Liver (tissue), 9 donors: ENCODE measurements around the gene AK1. TPM values are rescaled to one million over a fixed set of nuclear protein-coding genes. Genes with fewer than 3 reads are reported as not detected.

ENCODE experiments used
- DNase-seq: peaks from one replicate; pipeline ENCODE4 v3.0.0-alpha.2; 2017; ENCODE audit warnings: low spot score
- H3K27ac ChIP-seq, 2 donors: one replicate each; pipeline ENCODE4 v1.7.0; 2013; ENCODE audit warnings: inconsistent platforms in 2 of 2, low read length in 2 of 2, control low read depth in 1 of 2, low read depth in 1 of 2, mild to moderate bottlenecking in 1 of 2
- H3K27me3 ChIP-seq, 4 donors: one replicate each; pipeline versions ENCODE4 v1.6.1 to v1.7.0; 2013; ENCODE audit warnings: low read length in 3 of 4, inconsistent platforms in 1 of 4, mild to moderate bottlenecking in 1 of 4, moderate library complexity in 1 of 4; ENCODE audit not compliant: control insufficient read depth in 4 of 4, insufficient read depth in 4 of 4
- H3K36me3 ChIP-seq, 4 donors: one replicate each; pipeline versions ENCODE4 v1.6.1 to v1.7.0; 2013; ENCODE audit warnings: low read length in 3 of 4, mild to moderate bottlenecking in 3 of 4, low read depth in 1 of 4, moderate library complexity in 1 of 4; ENCODE audit not compliant: control insufficient read depth in 4 of 4, insufficient read depth in 3 of 4
- H3K4me1 ChIP-seq, 4 donors: one replicate each; pipeline versions ENCODE4 v1.6.1 to v1.7.0; 2013; ENCODE audit warnings: low read length in 3 of 4, mild to moderate bottlenecking in 3 of 4, moderate library complexity in 1 of 4; ENCODE audit not compliant: control insufficient read depth in 4 of 4, insufficient read depth in 4 of 4
- H3K4me3 ChIP-seq, 3 donors: one replicate each; pipeline versions ENCODE4 v1.6.1 to v1.7.0; 2013; ENCODE audit warnings: low read length in 3 of 3, control low read depth in 1 of 3, low read depth in 1 of 3, mild to moderate bottlenecking in 1 of 3
- H3K9ac ChIP-seq, 2 donors: one replicate each; pipeline ENCODE4 v1.7.0; 2013; ENCODE audit warnings: low read length in 2 of 2, mild to moderate bottlenecking in 2 of 2, moderate library complexity in 2 of 2, control low read depth in 1 of 2, low read depth in 1 of 2
- H3K9me3 ChIP-seq, 4 donors: one replicate each; pipeline versions ENCODE4 v1.6.1 to v1.7.0; 2013; ENCODE audit warnings: low read length in 3 of 4; ENCODE audit not compliant: control insufficient read depth in 4 of 4
- EGR1 ChIP-seq, 2 donors: IDR thresholded peaks; 2 replicates each; pipeline ENCODE4 v1.6.1; 2016 to 2018; ENCODE audit warnings: antibody characterized with exemption in 2 of 2, low read depth in 2 of 2
- FOXA1 ChIP-seq: IDR thresholded peaks from 2 replicates; pipeline ENCODE4 v1.6.1; 2016; ENCODE audit warnings: antibody characterized with exemption
- FOXA2 ChIP-seq: IDR thresholded peaks from 2 replicates; pipeline ENCODE4 v1.6.1; 2016; ENCODE audit warnings: antibody characterized with exemption
- GABPA ChIP-seq, 2 donors: IDR thresholded peaks in 1 of 2; conservative IDR thresholded peaks in 1 of 2; 2 replicates each; pipeline ENCODE4 v1.6.1; 2016; ENCODE audit warnings: antibody characterized with exemption in 2 of 2, mild to moderate bottlenecking in 1 of 2, moderate library complexity in 1 of 2
- HNF4A ChIP-seq, 2 donors: conservative IDR thresholded peaks; 2 replicates each; pipeline ENCODE4 v1.6.1; 2016; ENCODE audit warnings: antibody characterized with exemption in 2 of 2, mild to moderate bottlenecking in 2 of 2
- HNF4G ChIP-seq: IDR thresholded peaks from 2 replicates; pipeline ENCODE4 v1.6.1; 2016; ENCODE audit warnings: antibody characterized with exemption
- JUND ChIP-seq, 2 donors: IDR thresholded peaks; 2 replicates each; pipeline ENCODE4 v1.6.1; 2016; ENCODE audit warnings: antibody characterized with exemption in 2 of 2
- NR2F2 ChIP-seq: IDR thresholded peaks from 2 replicates; pipeline ENCODE4 v1.6.1; 2016; ENCODE audit warnings: antibody characterized with exemption
- RAD21 ChIP-seq, 2 donors: IDR thresholded peaks; 2 replicates each; pipeline ENCODE4 v1.6.1; 2016; ENCODE audit warnings: antibody characterized with exemption in 2 of 2, mild to moderate bottlenecking in 2 of 2
- RXRA ChIP-seq, 2 donors: IDR thresholded peaks; 2 replicates each; pipeline ENCODE4 v1.6.1; 2017 to 2018; ENCODE audit warnings: antibody characterized with exemption in 2 of 2, mild to moderate bottlenecking in 1 of 2
- SP1 ChIP-seq: IDR thresholded peaks from 2 replicates; pipeline ENCODE4 v1.6.1; 2018; ENCODE audit warnings: antibody characterized with exemption, mild to moderate bottlenecking
- TAF1 ChIP-seq: conservative IDR thresholded peaks from 2 replicates; pipeline ENCODE4 v1.6.1; 2016; ENCODE audit warnings: antibody characterized with exemption, mild to moderate bottlenecking
- YY1 ChIP-seq: IDR thresholded peaks from 2 replicates; pipeline ENCODE4 v1.6.1; 2016; ENCODE audit warnings: antibody characterized with exemption, mild to moderate bottlenecking
- WGBS: extraction: QIAGEN DNeasy Blood & Tissue Kit; methylation state at CpG from one replicate; pipeline ENCODE4 v1.1.7; 2013; 5-methylcytosine and 5-hydroxymethylcytosine counted together
- polyA plus RNA-seq, 2 donors: library from polyadenylated mRNA; stranded (reverse) in 1 of 2; unstranded in 1 of 2; fragments of 200-250 nt in 1 of 2; fragments of >200 nt in 1 of 2; fragmentation: Nextera tagmentation in 1 of 2; extraction: Ambion mirVana in 1 of 2; gene quantifications; one replicate each; pipeline versions ENCODE4 v1.2.1 to v1.2.3, GENCODE V29; 2013 to 2015
- total RNA-seq, 2 donors: library from RNA; depleted of rRNA; stranded (reverse); fragments of >200 nt; gene quantifications; one replicate each; pipeline ENCODE4 v1.2.3, GENCODE V29; 2014
- TF ChIP-seq, protein P1 (sequence below): IDR thresholded peaks from 2 replicates; pipeline ENCODE4 v1.6.1; 2016; ENCODE audit warnings: antibody characterized with exemption
- TF ChIP-seq, protein P2 (sequence below): fragments of 150-350 bp; IDR thresholded peaks from 2 replicates; pipeline ENCODE4 v1.5.1; 2017; ENCODE audit warnings: improper control_type of control experiment, low read depth, low read length; ENCODE audit not compliant: missing input control
- TF ChIP-seq, protein P3 (sequence below): IDR thresholded peaks from 2 replicates; pipeline ENCODE4 v1.6.1; 2016; ENCODE audit warnings: antibody characterized with exemption
- TF ChIP-seq, protein P4 (sequence below): IDR thresholded peaks from 2 replicates; pipeline ENCODE4 v1.6.1; 2016; ENCODE audit warnings: antibody characterized with exemption, mild to moderate bottlenecking
- TF ChIP-seq, protein P5 (sequence below): IDR thresholded peaks from 2 replicates; pipeline ENCODE4 v1.6.1; 2016; ENCODE audit warnings: antibody characterized with exemption
- donor health status: healthy.
- donor health status: healthy.
- donor health status: healthy.
- donor health status: healthy.
- donor health status: healthy.

The AK1 gene
- total and polyA plus RNA-seq, 4 donors, result 10.6 to 78.3 (median 29.6) TPM

DNA sequence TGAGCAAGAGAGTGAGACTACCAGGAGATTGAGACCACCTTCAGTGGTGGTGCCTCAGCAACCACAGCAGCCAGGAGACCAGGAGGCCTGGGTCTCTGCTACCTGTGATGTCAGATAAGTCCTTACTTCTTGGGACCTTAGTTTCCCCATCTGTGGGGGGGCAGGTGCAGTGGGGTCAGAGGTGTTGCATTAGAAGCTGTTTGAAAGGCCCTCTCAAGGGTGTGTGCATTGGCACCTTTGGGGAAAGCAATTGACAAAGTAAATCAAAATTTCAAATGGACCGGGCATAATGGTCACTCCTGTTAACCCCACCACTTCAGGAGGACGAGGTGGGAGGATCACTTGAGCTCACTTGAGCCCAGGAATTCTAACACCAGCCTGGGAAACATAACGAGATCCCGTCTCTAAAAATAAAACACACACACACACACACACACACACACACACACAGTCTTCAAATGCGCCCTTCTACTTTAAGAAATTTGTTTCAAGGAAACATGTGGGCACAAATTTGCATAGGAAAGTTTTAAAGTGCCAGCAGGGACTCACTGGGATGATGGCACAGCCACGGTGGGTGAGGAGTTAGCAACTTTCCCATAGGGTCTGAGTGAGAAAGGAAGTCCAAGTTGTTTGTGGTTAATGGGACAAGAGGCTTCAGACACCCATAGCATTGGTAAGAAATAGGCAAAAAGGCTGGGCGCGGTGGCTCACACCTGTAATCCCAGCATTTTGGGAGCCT lies 1.3 kb upstream of the AK1 start (continued):
- TF ChIP-seq, protein P1, sequence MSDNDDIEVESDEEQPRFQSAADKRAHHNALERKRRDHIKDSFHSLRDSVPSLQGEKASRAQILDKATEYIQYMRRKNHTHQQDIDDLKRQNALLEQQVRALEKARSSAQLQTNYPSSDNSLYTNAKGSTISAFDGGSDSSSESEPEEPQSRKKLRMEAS, result no peak

DNA sequence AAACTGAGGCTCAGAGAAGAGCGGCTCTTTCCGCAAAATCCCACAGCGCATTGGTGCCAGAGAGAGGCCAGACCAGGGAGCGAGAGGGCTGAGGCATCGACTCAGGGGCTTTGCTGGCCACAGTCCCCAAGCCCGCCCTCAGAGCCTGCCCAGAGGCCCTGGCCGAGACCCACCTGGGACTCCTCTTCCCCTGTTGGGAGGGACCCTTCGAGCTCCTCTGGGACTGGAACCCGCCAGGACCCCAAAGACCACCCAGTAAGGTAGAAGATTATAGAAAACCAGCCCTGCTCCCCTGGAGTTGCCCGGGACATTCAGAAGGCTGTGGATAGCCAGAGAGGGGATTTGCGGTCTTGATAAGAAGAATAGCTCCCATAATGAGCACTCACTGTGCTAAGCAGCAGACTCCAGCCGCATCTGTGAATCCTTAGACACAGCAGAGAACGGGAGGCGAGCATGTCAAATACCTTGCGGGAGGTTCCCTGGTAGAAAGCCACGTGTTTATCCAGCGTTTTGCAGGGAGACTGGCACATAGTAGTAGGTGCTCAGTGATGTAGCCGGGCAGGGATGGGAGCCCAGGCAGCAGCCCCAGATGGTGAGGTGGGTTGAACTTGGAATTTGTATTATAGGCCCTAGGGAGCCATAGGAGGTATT lies 651 bp upstream of the AK1 start:
- peak overlapping the region in 1 of 2 donors; percentile 2 for H3K9ac ChIP-seq
- peak overlapping the region in 1 of 2 donors; percentile 35 for H3K27ac ChIP-seq
- H3K9me3 ChIP-seq, result no peaks in the 10 kb centered on the region
- TF ChIP-seq HNF4A (conservative IDR thresholded peaks at IDR 0.05) (no peak), YY1 (no peak), FOXA2 (no peak), RXRA (IDR thresholded peaks at IDR 0.05) (no peak), RAD21 (IDR thresholded peaks at IDR 0.05) (no peak), JUND (IDR thresholded peaks at IDR 0.05) (no peak), EGR1 (IDR thresholded peaks at IDR 0.05; ENCODE audit: low read depth in 2 of 2) (no peak), HNF4G (no peak), NR2F2 (no peak), SP1 (no peak), TAF1 (no peak), FOXA1 (no peak), GABPA (IDR thresholded peaks at IDR 0.05 in 1 of 2, conservative IDR thresholded peaks at IDR 0.05 in 1 of 2) (no peak)
- TF ChIP-seq, protein P2, sequence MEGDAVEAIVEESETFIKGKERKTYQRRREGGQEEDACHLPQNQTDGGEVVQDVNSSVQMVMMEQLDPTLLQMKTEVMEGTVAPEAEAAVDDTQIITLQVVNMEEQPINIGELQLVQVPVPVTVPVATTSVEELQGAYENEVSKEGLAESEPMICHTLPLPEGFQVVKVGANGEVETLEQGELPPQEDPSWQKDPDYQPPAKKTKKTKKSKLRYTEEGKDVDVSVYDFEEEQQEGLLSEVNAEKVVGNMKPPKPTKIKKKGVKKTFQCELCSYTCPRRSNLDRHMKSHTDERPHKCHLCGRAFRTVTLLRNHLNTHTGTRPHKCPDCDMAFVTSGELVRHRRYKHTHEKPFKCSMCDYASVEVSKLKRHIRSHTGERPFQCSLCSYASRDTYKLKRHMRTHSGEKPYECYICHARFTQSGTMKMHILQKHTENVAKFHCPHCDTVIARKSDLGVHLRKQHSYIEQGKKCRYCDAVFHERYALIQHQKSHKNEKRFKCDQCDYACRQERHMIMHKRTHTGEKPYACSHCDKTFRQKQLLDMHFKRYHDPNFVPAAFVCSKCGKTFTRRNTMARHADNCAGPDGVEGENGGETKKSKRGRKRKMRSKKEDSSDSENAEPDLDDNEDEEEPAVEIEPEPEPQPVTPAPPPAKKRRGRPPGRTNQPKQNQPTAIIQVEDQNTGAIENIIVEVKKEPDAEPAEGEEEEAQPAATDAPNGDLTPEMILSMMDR, result no peak
- TF ChIP-seq, protein P3, sequence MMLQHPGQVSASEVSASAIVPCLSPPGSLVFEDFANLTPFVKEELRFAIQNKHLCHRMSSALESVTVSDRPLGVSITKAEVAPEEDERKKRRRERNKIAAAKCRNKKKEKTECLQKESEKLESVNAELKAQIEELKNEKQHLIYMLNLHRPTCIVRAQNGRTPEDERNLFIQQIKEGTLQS, result no peak
- TF ChIP-seq, protein P1, result no peak
- TF ChIP-seq, protein P4, sequence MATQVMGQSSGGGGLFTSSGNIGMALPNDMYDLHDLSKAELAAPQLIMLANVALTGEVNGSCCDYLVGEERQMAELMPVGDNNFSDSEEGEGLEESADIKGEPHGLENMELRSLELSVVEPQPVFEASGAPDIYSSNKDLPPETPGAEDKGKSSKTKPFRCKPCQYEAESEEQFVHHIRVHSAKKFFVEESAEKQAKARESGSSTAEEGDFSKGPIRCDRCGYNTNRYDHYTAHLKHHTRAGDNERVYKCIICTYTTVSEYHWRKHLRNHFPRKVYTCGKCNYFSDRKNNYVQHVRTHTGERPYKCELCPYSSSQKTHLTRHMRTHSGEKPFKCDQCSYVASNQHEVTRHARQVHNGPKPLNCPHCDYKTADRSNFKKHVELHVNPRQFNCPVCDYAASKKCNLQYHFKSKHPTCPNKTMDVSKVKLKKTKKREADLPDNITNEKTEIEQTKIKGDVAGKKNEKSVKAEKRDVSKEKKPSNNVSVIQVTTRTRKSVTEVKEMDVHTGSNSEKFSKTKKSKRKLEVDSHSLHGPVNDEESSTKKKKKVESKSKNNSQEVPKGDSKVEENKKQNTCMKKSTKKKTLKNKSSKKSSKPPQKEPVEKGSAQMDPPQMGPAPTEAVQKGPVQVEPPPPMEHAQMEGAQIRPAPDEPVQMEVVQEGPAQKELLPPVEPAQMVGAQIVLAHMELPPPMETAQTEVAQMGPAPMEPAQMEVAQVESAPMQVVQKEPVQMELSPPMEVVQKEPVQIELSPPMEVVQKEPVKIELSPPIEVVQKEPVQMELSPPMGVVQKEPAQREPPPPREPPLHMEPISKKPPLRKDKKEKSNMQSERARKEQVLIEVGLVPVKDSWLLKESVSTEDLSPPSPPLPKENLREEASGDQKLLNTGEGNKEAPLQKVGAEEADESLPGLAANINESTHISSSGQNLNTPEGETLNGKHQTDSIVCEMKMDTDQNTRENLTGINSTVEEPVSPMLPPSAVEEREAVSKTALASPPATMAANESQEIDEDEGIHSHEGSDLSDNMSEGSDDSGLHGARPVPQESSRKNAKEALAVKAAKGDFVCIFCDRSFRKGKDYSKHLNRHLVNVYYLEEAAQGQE, result no peak
- TF ChIP-seq, protein P5, sequence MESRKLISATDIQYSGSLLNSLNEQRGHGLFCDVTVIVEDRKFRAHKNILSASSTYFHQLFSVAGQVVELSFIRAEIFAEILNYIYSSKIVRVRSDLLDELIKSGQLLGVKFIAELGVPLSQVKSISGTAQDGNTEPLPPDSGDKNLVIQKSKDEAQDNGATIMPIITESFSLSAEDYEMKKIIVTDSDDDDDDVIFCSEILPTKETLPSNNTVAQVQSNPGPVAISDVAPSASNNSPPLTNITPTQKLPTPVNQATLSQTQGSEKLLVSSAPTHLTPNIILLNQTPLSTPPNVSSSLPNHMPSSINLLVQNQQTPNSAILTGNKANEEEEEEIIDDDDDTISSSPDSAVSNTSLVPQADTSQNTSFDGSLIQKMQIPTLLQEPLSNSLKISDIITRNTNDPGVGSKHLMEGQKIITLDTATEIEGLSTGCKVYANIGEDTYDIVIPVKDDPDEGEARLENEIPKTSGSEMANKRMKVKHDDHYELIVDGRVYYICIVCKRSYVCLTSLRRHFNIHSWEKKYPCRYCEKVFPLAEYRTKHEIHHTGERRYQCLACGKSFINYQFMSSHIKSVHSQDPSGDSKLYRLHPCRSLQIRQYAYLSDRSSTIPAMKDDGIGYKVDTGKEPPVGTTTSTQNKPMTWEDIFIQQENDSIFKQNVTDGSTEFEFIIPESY, result no peak
- no peak for DNase-seq
- H3K36me3 ChIP-seq, result no peaks in the 10 kb centered on the region
- WGBS, result 46% methylated on average over 18 of the region's 18 CpGs
- no peaks in the 10 kb centered on the region for H3K27me3 ChIP-seq
- H3K4me3 ChIP-seq, result peak overlapping the region; percentile 32 to 73 (median 71)
- H3K4me1 ChIP-seq, result peaks cover 10 to 37% (median 24%) of the 10 kb centered on the region in 4 donors
